DOHH2 (cell line): ENCODE data around the gene SS18L1.

Experiments
- H3F3A ChIP-seq: fragments of 200-600 bp; sonication (generic), shearing (Covaris generic); 2 replicates; pipeline ENCODE4 v1.6.0; 2016; ENCODE audit warnings: antibody characterized with exemption, mild to moderate bottlenecking; ENCODE audit not compliant: control insufficient read depth, insufficient read depth
- H3K27ac ChIP-seq: fragments of 200-600 bp; sonication (generic); 2 replicates; pipeline ENCODE4 v1.5.1; 2014; ENCODE audit warnings: low read depth, mild to moderate bottlenecking, low read length, moderate library complexity
- H3K27me3 ChIP-seq: fragments of 200-600 bp; sonication (generic); 2 replicates; pipeline ENCODE4 v1.6.1; 2014; ENCODE audit warnings: mild to moderate bottlenecking, low read length, mixed read lengths; ENCODE audit not compliant: control insufficient read depth
- H3K36me3 ChIP-seq: fragments of 200-600 bp; sonication (generic); 2 replicates; pipeline ENCODE4 v1.6.1; 2014; ENCODE audit warnings: mild to moderate bottlenecking, low read length, moderate library complexity, mixed read lengths; ENCODE audit not compliant: control insufficient read depth
- H3K4me1 ChIP-seq: fragments of 200-600 bp; sonication (generic); 2 replicates; pipeline ENCODE4 v1.6.1; 2014; ENCODE audit warnings: mild to moderate bottlenecking, low read length, mixed read lengths; ENCODE audit not compliant: control insufficient read depth
- H3K4me2 ChIP-seq: fragments of 200-600 bp; sonication (generic); 2 replicates; pipeline ENCODE4 v1.6.0; 2014; ENCODE audit warnings: mild to moderate bottlenecking, low read length, moderate library complexity
- H3K4me3 ChIP-seq: fragments of 200-600 bp; sonication (generic); 2 replicates; pipeline ENCODE4 v1.5.1; 2014; ENCODE audit warnings: mild to moderate bottlenecking, low read length, mixed read lengths
- H3K79me2 ChIP-seq: fragments of 200-600 bp; sonication (generic); 2 replicates; pipeline ENCODE4 v1.6.1; 2014; ENCODE audit warnings: mild to moderate bottlenecking, low read length, mixed read lengths; ENCODE audit not compliant: control insufficient read depth
- H3K9me2 ChIP-seq: fragments of 200-600 bp; sonication (generic); replicated peaks from 2 replicates; pipeline ENCODE4 v1.6.1; 2014; ENCODE audit warnings: mild to moderate bottlenecking, low read length, mixed read lengths; ENCODE audit not compliant: control insufficient read depth
- H3K9me3 ChIP-seq: fragments of 200-600 bp; sonication (generic); 2 replicates; pipeline ENCODE4 v1.6.1; 2014; ENCODE audit warnings: antibody characterized with exemption, low read length, mixed read lengths; ENCODE audit not compliant: control insufficient read depth, insufficient read depth
- H4K20me1 ChIP-seq: fragments of 200-600 bp; sonication (generic); 2 replicates; pipeline ENCODE4 v1.6.0; 2014; ENCODE audit warnings: low read depth, mild to moderate bottlenecking, antibody characterized with exemption, low read length, moderate library complexity; ENCODE audit not compliant: control insufficient read depth, insufficient read depth
- CTCF ChIP-seq: fragments of 200-600 bp; sonication (generic); IDR thresholded peaks from one replicate; pipeline ENCODE4 v1.5.1; 2014; ENCODE audit warnings: antibody characterized with exemption, mild to moderate bottlenecking, low read depth, low read length; ENCODE audit not compliant: poor library complexity, severe bottlenecking
- EZH2phosphoT487 ChIP-seq: fragments of 200-600 bp; sonication (generic); IDR thresholded peaks from 2 replicates; pipeline ENCODE4 v1.6.1; 2017; ENCODE audit warnings: borderline replicate concordance, mild to moderate bottlenecking, antibody characterized with exemption, low read length, moderate library complexity, mixed read lengths

SS18L1 gene

DNA sequence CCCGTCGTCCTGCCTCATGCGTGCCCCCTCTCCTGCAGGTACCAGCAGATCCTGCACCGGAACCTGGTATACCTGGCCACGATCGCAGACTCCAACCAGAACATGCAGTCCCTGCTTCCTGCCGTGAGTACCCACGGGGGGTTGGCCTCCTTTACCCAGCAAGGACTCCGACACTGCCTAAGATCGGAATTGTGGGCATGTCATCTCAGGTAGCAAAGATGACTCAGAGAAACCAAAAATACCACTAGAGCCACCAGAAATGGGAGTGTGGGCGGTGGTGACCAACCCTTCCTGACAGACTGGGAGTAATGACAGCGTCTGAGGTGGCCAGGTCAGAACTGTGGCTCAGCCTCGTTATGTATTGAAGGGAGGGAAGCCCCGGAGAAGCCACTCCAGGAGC lies 16.3 kb downstream of the SS18L1 start:
- H3K9me2 ChIP-seq, result no peaks in the 10 kb centered on the region
- H3K4me2 ChIP-seq, result no peak overlapping the region
- peaks cover 4% of the 10 kb centered on the region; the same call in 1 of the 2 replicates for H3K36me3 ChIP-seq
- no peaks in the 10 kb centered on the region; the same call in 1 of the 2 replicates for H4K20me1 ChIP-seq
- H3K9me3 ChIP-seq, result no peaks in the 10 kb centered on the region
- H3K79me2 ChIP-seq, result peaks cover 41% of the 10 kb centered on the region
- H3K27ac ChIP-seq, result no peak overlapping the region
- no peak for TF ChIP-seq EZH2phosphoT487
- no peak for TF ChIP-seq CTCF
- no peaks in the 10 kb centered on the region for H3F3A ChIP-seq
- no peaks in the 10 kb centered on the region for H3K4me1 ChIP-seq
- no peak overlapping the region for H3K4me3 ChIP-seq
- H3K27me3 ChIP-seq, result no peaks in the 10 kb centered on the region

- no peaks in the 10 kb centered on the region for H3K9me3 ChIP-seq
- H3K36me3 ChIP-seq, result peaks cover 6% of the 10 kb centered on the region; the same call in 1 of the 2 replicates
- no peaks in the 10 kb centered on the region for H3K4me1 ChIP-seq
- H3K9me2 ChIP-seq, result no peaks in the 10 kb centered on the region
- no peak overlapping the region for H3K4me2 ChIP-seq
- H3F3A ChIP-seq, result no peaks in the 10 kb centered on the region
- H3K27ac ChIP-seq, result no peak overlapping the region
- TF ChIP-seq EZH2phosphoT487 (no peak), CTCF (no peak)
- H3K79me2 ChIP-seq, result peaks cover 37% of the 10 kb centered on the region
- no peaks in the 10 kb centered on the region; the same call in 1 of the 2 replicates for H4K20me1 ChIP-seq
- H3K27me3 ChIP-seq, result no peaks in the 10 kb centered on the region
- no peak overlapping the region for H3K4me3 ChIP-seq
Measured at GRCh38 chr20:62160253-62160652, 16.7 kb downstream of the SS18L1 start.

- H3K36me3 ChIP-seq, result peaks cover 12% of the 10 kb centered on the region
- H3F3A ChIP-seq, result no peaks in the 10 kb centered on the region
- H3K79me2 ChIP-seq, result peaks cover 31% of the 10 kb centered on the region
- no peaks in the 10 kb centered on the region for H3K9me2 ChIP-seq
- no peaks in the 10 kb centered on the region for H3K27me3 ChIP-seq
- no peaks in the 10 kb centered on the region; the same call in 1 of the 2 replicates for H4K20me1 ChIP-seq
- TF ChIP-seq EZH2phosphoT487 (no peak), CTCF (no peak)
- no peak overlapping the region for H3K4me2 ChIP-seq
- no peak overlapping the region for H3K4me3 ChIP-seq
- H3K9me3 ChIP-seq, result no peaks in the 10 kb centered on the region
- no peak overlapping the region for H3K27ac ChIP-seq
- no peaks in the 10 kb centered on the region for H3K4me1 ChIP-seq
Measured at GRCh38 chr20:62160876-62161275, 17.3 kb downstream of the SS18L1 start.

- Histone ChIP-seq H3K9me2 (no peaks in the 10 kb centered on the region), H4K20me1 (no peaks in the 10 kb centered on the region; the same call in 1 of the 2 replicates), H3K27me3 (no peaks in the 10 kb centered on the region), H3K9me3 (no peaks in the 10 kb centered on the region), H3K4me3 (no peak overlapping the region), H3K79me2 (peaks cover 26% of the 10 kb centered on the region), H3F3A (no peaks in the 10 kb centered on the region), H3K4me1 (no peaks in the 10 kb centered on the region), H3K36me3 (peaks cover 17% of the 10 kb centered on the region), H3K4me2 (no peak overlapping the region), H3K27ac (no peak overlapping the region)
- TF ChIP-seq CTCF (no peak), EZH2phosphoT487 (no peak)
Measured at GRCh38 chr20:62161347-62161746, 17.8 kb downstream of the SS18L1 start.
